WTC11 (cell line): ENCODE data around the gene IFNAR2.

Experiments
- AFF4 ChIP-seq: sonication (generic); formaldehyde crosslinking; IDR thresholded peaks from 2 replicates; pipeline ENCODE4 v1.8.1; 2023; ENCODE audit warnings: mild to moderate bottlenecking, missing genetic modification reagents, borderline replicate concordance
- CREM ChIP-seq: sonication (generic); formaldehyde crosslinking; IDR thresholded peaks from 2 replicates; pipeline ENCODE4 v1.8.1; 2022; ENCODE audit warnings: mild to moderate bottlenecking, missing genetic modification reagents, moderate library complexity
- ESRRA ChIP-seq: sonication (generic); formaldehyde crosslinking; IDR thresholded peaks from 2 replicates; pipeline ENCODE4 v1.8.1; 2022; ENCODE audit warnings: mild to moderate bottlenecking, missing genetic modification reagents, borderline replicate concordance
- FOXP1 ChIP-seq: sonication (generic); formaldehyde crosslinking; IDR thresholded peaks from 2 replicates; pipeline ENCODE4 v1.8.0; 2022; ENCODE audit warnings: missing genetic modification reagents, mild to moderate bottlenecking, moderate library complexity, borderline replicate concordance
- GABPB1 ChIP-seq: sonication (generic); formaldehyde crosslinking; IDR thresholded peaks from 2 replicates; pipeline ENCODE4 v1.8.1; 2023; ENCODE audit warnings: mild to moderate bottlenecking, missing genetic modification reagents
- TEAD4 ChIP-seq: sonication (generic); formaldehyde crosslinking; IDR thresholded peaks from 2 replicates; pipeline ENCODE4 v1.8.0; 2022; ENCODE audit warnings: mild to moderate bottlenecking, missing genetic modification reagents
- USF2 ChIP-seq: sonication (generic); formaldehyde crosslinking; IDR thresholded peaks from 2 replicates; pipeline ENCODE4 v1.8.1; 2023; ENCODE audit warnings: mild to moderate bottlenecking, missing genetic modification reagents, moderate library complexity
- ZNF263 ChIP-seq: sonication (generic); formaldehyde crosslinking; IDR thresholded peaks from 2 replicates; pipeline ENCODE4 v1.8.1; 2022; ENCODE audit warnings: low read depth, mild to moderate bottlenecking, moderate library complexity, missing genetic modification reagents
- ZNF532 ChIP-seq: fragments of 250-450 bp; sonication (Bioruptor Pico); IDR thresholded peaks from 2 replicates; pipeline ENCODE4 v1.9.0; 2021; ENCODE audit warnings: mild to moderate bottlenecking, borderline replicate concordance
- TF ChIP-seq, protein P1 (sequence below): sonication (generic); formaldehyde crosslinking; IDR thresholded peaks from 2 replicates; pipeline ENCODE4 v1.8.0; 2022; ENCODE audit warnings: mild to moderate bottlenecking, missing genetic modification reagents
- TF ChIP-seq, protein P2 (sequence below): fragments of 200-600 bp; IDR thresholded peaks from 2 replicates; pipeline ENCODE4 v1.8.0; 2022; ENCODE audit warnings: antibody characterized with exemption
- TF ChIP-seq, protein P3 (sequence below): sonication (generic); formaldehyde crosslinking; IDR thresholded peaks from 2 replicates; pipeline ENCODE4 v1.8.0; 2022; ENCODE audit warnings: mild to moderate bottlenecking, missing genetic modification reagents
- TF ChIP-seq, protein P4 (sequence below): sonication (generic); formaldehyde crosslinking; conservative IDR thresholded peaks from 2 replicates; pipeline ENCODE4 v1.8.1; 2022; ENCODE audit warnings: mild to moderate bottlenecking, missing genetic modification reagents
- TF ChIP-seq, protein P5 (sequence below): sonication (generic); formaldehyde crosslinking; IDR thresholded peaks from 2 replicates; pipeline ENCODE4 v1.8.0; 2022; ENCODE audit warnings: mild to moderate bottlenecking, missing genetic modification reagents

- TF ChIP-seq FOXP1 (CRISPR knock-in tag): no peak
- TF ChIP-seq, protein P1, sequence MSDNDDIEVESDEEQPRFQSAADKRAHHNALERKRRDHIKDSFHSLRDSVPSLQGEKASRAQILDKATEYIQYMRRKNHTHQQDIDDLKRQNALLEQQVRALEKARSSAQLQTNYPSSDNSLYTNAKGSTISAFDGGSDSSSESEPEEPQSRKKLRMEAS: no peak
- TF ChIP-seq, protein P2, sequence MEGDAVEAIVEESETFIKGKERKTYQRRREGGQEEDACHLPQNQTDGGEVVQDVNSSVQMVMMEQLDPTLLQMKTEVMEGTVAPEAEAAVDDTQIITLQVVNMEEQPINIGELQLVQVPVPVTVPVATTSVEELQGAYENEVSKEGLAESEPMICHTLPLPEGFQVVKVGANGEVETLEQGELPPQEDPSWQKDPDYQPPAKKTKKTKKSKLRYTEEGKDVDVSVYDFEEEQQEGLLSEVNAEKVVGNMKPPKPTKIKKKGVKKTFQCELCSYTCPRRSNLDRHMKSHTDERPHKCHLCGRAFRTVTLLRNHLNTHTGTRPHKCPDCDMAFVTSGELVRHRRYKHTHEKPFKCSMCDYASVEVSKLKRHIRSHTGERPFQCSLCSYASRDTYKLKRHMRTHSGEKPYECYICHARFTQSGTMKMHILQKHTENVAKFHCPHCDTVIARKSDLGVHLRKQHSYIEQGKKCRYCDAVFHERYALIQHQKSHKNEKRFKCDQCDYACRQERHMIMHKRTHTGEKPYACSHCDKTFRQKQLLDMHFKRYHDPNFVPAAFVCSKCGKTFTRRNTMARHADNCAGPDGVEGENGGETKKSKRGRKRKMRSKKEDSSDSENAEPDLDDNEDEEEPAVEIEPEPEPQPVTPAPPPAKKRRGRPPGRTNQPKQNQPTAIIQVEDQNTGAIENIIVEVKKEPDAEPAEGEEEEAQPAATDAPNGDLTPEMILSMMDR: no peak
- TF ChIP-seq, protein P3, sequence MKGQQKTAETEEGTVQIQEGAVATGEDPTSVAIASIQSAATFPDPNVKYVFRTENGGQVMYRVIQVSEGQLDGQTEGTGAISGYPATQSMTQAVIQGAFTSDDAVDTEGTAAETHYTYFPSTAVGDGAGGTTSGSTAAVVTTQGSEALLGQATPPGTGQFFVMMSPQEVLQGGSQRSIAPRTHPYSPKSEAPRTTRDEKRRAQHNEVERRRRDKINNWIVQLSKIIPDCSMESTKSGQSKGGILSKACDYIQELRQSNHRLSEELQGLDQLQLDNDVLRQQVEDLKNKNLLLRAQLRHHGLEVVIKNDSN (CRISPR knock-in tag): no peak
- TF ChIP-seq GABPB1 (CRISPR knock-in tag): no peak
- TF ChIP-seq AFF4 (CRISPR knock-in tag): no peak
- no peak for TF ChIP-seq TEAD4
- TF ChIP-seq, protein P4, sequence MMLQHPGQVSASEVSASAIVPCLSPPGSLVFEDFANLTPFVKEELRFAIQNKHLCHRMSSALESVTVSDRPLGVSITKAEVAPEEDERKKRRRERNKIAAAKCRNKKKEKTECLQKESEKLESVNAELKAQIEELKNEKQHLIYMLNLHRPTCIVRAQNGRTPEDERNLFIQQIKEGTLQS (CRISPR knock-in tag): no peak
- TF ChIP-seq ESRRA: no peak
- TF ChIP-seq ZNF263 (CRISPR knock-in tag): no peak
- TF ChIP-seq, protein P5, sequence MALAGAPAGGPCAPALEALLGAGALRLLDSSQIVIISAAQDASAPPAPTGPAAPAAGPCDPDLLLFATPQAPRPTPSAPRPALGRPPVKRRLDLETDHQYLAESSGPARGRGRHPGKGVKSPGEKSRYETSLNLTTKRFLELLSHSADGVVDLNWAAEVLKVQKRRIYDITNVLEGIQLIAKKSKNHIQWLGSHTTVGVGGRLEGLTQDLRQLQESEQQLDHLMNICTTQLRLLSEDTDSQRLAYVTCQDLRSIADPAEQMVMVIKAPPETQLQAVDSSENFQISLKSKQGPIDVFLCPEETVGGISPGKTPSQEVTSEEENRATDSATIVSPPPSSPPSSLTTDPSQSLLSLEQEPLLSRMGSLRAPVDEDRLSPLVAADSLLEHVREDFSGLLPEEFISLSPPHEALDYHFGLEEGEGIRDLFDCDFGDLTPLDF: no peak
- TF ChIP-seq CREM: no peak
- TF ChIP-seq USF2: no peak
- TF ChIP-seq ZNF532 (CRISPR knock-in tag): no peak
These were observed 16.8 kb downstream of the IFNAR2 start for GRCh38 chr21:33246506-33246905.
